Activated T-cell treated with anti-CD3 and anti-CD28 coated beads, Interleukin-2, amount 50 U/mL, for 72 hours (primary cell): ENCODE data around the gene BID. TPM values are rescaled to one million over a fixed set of nuclear protein-coding genes. Genes with fewer than 3 reads are reported as not detected.
A peak's percentile ranks its signal among the peaks of the same experiment; 100 is the strongest.

Experiments
- ATAC-seq, 2 donors: fragments of 150-1000 bp; cut with Tn5 transposase; replicated peaks in 1 of 2; 2 replicates each; pipeline ENCODE4 v1.10.0; 2021; ENCODE audit warnings: moderate library complexity in 2 of 2, mild to moderate bottlenecking in 1 of 2
- DNase-seq, 2 donors: peaks; one replicate each; pipeline ENCODE4 v3.0.0; 2021 to 2022; ENCODE audit warnings: mixed read lengths in 1 of 2
- H3K27ac Mint-ChIP-seq: one replicate; pipeline ENCODE4 v1.8.0; 2022; ENCODE audit warnings: mild to moderate bottlenecking, moderate library complexity, mixed read lengths
- H3K27me3 Mint-ChIP-seq: one replicate; pipeline ENCODE4 v1.8.0; 2022; ENCODE audit warnings: low read depth, mixed read lengths
- H3K36me3 Mint-ChIP-seq, 2 donors: one replicate each; pipeline ENCODE4 v1.8.0; 2022; ENCODE audit warnings: mixed read lengths in 2 of 2, mild to moderate bottlenecking in 1 of 2; ENCODE audit not compliant: insufficient read depth in 2 of 2
- H3K4me1 Mint-ChIP-seq: one replicate; pipeline ENCODE4 v1.8.0; 2022; ENCODE audit warnings: low read depth, mixed read lengths
- H3K4me3 Mint-ChIP-seq, 2 donors: one replicate each; pipeline ENCODE4 v1.8.0; 2022; ENCODE audit warnings: mild to moderate bottlenecking in 2 of 2, mixed read lengths in 2 of 2, moderate library complexity in 2 of 2
- H3K9me3 Mint-ChIP-seq, 2 donors: one replicate each; pipeline ENCODE4 v1.8.0; 2022; ENCODE audit warnings: mixed read lengths in 2 of 2
- total RNA-seq, 2 donors: library from RNA; stranded (reverse); gene quantifications; one replicate each; pipeline ENCODE4 v1.2.3, GENCODE V29; 2022

The BID gene
- total RNA-seq, 2 donors from 2014 or later = 7.7 to 11.6 TPM

DNA sequence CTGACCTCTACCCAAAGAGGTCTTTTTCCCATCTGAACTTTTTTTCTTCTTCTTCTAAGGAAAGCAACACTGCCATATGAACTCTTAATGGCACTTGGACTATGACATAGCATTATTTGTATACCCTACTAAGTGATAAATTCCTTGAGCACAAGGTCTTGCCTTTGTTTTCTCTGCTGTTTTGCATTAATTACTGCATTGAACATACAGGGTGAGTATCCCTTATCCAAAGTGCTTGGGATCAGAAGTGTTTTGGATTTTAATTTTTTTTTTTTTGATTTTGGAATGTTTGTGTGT lies 48.8 kb downstream of the BID start:
- ATAC-seq = no peak
- Mint-ChIP-seq H3K9me3 (no peaks in the 10 kb centered on the region), H3K4me3 (no peak overlapping the region), H3K4me1 (peaks cover 9% of the 10 kb centered on the region), H3K27ac (no peak overlapping the region), H3K36me3 (peaks cover 1 to 9% of the 10 kb centered on the region in 2 donors), H3K27me3 (no peaks in the 10 kb centered on the region)
- DNase-seq = no peak

DNA sequence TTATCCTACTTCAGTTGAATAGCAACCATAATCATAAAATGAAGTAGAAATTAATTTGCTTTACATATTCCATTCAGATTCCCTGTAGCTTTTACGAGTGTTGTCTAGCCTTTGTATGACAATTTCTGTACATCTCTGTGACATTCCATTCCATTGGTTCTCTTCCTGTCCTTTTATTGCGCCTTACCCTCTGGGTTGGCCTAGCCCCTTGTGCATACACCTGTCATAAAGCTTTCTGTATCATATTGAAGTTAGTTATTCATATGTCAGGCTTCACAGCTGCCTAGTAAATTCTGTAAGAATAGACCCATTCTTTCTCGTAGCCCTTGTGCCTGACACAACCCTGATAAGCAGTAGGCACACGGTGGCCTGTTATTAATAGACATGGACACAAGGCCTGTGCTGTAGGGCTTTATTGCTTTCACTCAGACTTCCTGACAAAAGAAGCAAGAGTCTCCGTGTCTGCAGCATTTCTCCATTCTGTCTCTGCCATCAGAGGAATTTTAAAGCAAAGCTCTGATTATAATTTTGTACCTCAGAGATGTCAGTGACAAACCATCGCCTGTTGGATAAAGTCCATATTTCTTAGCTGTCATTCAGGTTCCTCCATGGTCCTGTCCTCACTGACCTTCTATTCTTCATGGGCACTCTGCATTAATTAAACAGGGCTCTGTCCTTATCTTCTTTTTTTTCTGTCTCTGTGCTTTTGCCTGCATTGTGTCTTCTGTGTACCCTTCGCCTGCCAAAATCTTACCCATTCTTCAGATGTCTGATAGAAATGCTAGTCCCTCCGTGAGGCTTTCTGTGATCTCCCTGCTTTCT lies 49.4 kb downstream of the BID start:
- DNase-seq (no peak), ATAC-seq (no peak)
- peaks cover 9% of the 10 kb centered on the region for H3K4me1 Mint-ChIP-seq
- no peak overlapping the region for H3K27ac Mint-ChIP-seq
- no peak overlapping the region for H3K4me3 Mint-ChIP-seq
- H3K9me3 Mint-ChIP-seq = no peaks in the 10 kb centered on the region
- no peaks in the 10 kb centered on the region for H3K27me3 Mint-ChIP-seq
- peaks cover 1 to 9% of the 10 kb centered on the region in 2 donors for H3K36me3 Mint-ChIP-seq

- Mint-ChIP-seq H3K27me3 (no peaks in the 10 kb centered on the region), H3K27ac (no peak overlapping the region), H3K4me1 (peaks cover 9% of the 10 kb centered on the region), H3K9me3 (no peaks in the 10 kb centered on the region), H3K36me3 (peaks cover 1 to 9% of the 10 kb centered on the region in 2 donors), H3K4me3 (no peak overlapping the region)
- no peak for DNase-seq
- no peak for ATAC-seq
Observed at GRCh38 chr22:17724241-17724640, 50.0 kb downstream of the BID start.

GRCh38 chr22:17719911-17720310 lies 54.4 kb downstream of the BID start:
- H3K27ac Mint-ChIP-seq = no peak overlapping the region

DNA sequence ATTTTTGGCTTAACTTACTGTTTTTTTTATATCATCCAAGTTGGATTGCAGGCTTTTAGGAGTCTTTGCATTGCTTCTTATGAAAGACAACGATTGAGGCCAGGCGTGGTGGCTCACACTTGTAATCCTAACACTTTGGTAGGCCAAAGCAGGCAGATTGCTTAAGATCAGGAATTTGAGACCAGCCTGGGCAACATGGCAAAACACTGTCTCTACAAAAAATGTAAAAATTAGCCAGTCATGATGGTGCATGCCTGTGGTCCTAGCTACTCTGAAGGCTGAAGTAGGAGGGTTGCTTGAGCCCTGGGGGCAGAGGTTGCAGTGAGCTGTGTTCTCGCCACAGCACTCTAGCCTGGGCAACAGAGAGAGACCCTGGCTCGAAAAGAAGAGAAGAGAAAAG lies 56.6 kb downstream of the BID start:
- Mint-ChIP-seq H3K27me3 (no peaks in the 10 kb centered on the region), H3K9me3 (no peaks in the 10 kb centered on the region), H3K4me1 (no peaks in the 10 kb centered on the region), H3K27ac (no peak overlapping the region), H3K36me3 (no peaks in the 10 kb centered on the region), H3K4me3 (no peak overlapping the region)
- no peak for DNase-seq
- ATAC-seq = no peak

More at GRCh38 chr22:17719911-17720310, 54.4 kb downstream of the BID start:
- Mint-ChIP-seq H3K36me3 (no peaks in the 10 kb centered on the region), H3K4me3 (no peak overlapping the region), H3K4me1 (no peaks in the 10 kb centered on the region), H3K9me3 (no peaks in the 10 kb centered on the region), H3K27me3 (no peaks in the 10 kb centered on the region)
- ATAC-seq (no peak), DNase-seq (no peak)

DNA sequence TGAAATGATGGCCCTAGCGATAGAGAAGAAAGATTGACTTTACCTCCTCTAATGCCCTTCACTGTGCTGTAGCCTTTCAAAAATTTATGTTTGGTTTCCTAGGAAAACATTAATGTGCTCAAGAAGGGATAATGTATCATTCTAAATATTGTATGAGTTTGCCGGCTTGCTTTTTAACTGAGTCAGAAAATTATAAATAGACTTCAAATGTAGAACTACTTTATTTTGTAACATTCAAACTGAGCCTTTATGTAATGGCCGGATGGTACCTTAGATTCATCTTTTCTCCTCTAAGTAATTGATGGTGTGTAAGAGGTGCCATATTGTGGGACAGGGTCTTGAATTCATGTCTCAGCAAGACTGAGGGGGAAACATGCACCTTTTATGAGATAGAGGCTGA lies 57.7 kb downstream of the BID start:
- H3K27me3 Mint-ChIP-seq = no peaks in the 10 kb centered on the region
- no peak overlapping the region for H3K4me3 Mint-ChIP-seq
- H3K27ac Mint-ChIP-seq = no peak overlapping the region
- no peaks in the 10 kb centered on the region for H3K4me1 Mint-ChIP-seq
- H3K36me3 Mint-ChIP-seq = no peaks in the 10 kb centered on the region
- DNase-seq (no peak), ATAC-seq (no peak)
- H3K9me3 Mint-ChIP-seq = no peaks in the 10 kb centered on the region

DNA sequence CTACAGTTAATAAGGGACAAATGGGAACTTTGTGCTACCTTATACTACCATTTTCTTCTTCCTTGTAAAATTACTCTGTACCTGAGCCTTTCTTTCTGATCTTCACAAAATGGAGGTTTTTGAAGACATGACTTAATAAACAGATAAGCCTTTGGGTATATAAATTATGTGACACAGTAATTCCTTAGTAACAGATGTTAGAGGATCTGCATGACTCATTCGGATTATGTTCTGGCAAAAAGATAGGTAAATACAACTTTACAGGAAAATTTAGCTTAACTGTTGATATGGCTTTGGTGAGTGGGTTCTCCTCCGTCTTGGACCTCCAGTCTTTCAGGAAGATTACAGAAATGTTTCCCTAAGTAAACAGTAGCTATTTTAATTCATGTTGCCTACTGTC lies 61.8 kb downstream of the BID start:
- no peaks in the 10 kb centered on the region for H3K27me3 Mint-ChIP-seq

DNA sequence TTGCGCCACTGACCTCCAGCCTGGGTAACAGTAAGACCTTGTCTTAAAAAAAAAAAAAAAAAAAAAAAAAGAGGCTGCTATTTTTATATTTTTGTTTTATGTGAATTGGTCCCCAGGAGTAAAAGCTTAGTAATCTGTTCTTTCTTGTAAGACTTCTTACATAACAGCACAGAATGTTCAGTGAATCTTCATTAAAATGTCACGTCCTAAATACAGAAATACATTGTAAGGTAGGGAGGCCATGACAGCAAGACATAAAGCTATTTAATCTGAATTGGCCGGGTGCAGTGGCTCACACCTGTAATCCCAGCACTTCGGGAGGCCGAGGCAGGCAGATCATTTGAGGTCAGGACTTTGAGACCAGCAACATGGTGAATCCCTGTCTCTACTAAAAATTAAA lies 64.2 kb downstream of the BID start:
- Mint-ChIP-seq H3K27ac (no peak overlapping the region), H3K27me3 (no peaks in the 10 kb centered on the region), H3K36me3 (peaks cover 0 to 4% of the 10 kb centered on the region in 2 donors), H3K9me3 (no peaks in the 10 kb centered on the region), H3K4me1 (peaks cover 20% of the 10 kb centered on the region), H3K4me3 (no peak overlapping the region)
- ATAC-seq = no peak
- no peak for DNase-seq

More for the DNA sequence above, 61.8 kb downstream of the BID start:
- no peak overlapping the region for H3K27ac Mint-ChIP-seq
- no peak for DNase-seq
- no peaks in the 10 kb centered on the region for H3K36me3 Mint-ChIP-seq
- no peak overlapping the region for H3K4me3 Mint-ChIP-seq
- H3K9me3 Mint-ChIP-seq = no peaks in the 10 kb centered on the region
- no peaks in the 10 kb centered on the region for H3K4me1 Mint-ChIP-seq
- no peak for ATAC-seq

GRCh38 chr22:17707526-17707925 lies 66.7 kb downstream of the BID start:
- H3K36me3 Mint-ChIP-seq = peaks cover 4 to 7% of the 10 kb centered on the region in 2 donors
- no peaks in the 10 kb centered on the region for H3K9me3 Mint-ChIP-seq
- no peak overlapping the region for H3K4me3 Mint-ChIP-seq
- no peak overlapping the region for H3K27ac Mint-ChIP-seq
- DNase-seq (no peak), ATAC-seq (no peak)
- H3K4me1 Mint-ChIP-seq = peaks cover 20% of the 10 kb centered on the region
- H3K27me3 Mint-ChIP-seq = no peaks in the 10 kb centered on the region

DNA sequence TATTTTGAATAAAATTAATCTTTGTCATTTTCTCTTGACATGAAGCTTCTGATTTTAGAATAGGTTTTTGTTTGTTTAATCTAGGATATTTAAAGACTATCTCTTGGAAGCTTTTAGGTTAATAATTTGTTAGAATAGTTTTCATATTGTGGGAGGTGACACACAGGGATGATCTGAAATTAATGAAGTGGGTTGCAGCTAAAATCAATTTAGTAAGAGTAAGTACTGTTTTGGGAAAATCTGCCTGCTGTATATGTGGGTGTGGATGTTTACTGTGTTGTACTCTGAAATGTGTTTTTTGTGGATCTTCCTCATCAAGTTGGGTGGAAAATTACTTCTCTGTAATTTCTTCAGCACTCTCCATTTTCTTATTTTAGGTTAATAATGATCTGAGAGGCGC lies 67.3 kb downstream of the BID start:
- H3K36me3 Mint-ChIP-seq = peaks cover 4 to 7% of the 10 kb centered on the region in 2 donors
- H3K9me3 Mint-ChIP-seq = no peaks in the 10 kb centered on the region
- no peak for ATAC-seq
- H3K4me3 Mint-ChIP-seq = no peak overlapping the region
- no peak for DNase-seq
- no peak overlapping the region for H3K27ac Mint-ChIP-seq
- H3K27me3 Mint-ChIP-seq = no peaks in the 10 kb centered on the region
- peaks cover 20% of the 10 kb centered on the region for H3K4me1 Mint-ChIP-seq

DNA sequence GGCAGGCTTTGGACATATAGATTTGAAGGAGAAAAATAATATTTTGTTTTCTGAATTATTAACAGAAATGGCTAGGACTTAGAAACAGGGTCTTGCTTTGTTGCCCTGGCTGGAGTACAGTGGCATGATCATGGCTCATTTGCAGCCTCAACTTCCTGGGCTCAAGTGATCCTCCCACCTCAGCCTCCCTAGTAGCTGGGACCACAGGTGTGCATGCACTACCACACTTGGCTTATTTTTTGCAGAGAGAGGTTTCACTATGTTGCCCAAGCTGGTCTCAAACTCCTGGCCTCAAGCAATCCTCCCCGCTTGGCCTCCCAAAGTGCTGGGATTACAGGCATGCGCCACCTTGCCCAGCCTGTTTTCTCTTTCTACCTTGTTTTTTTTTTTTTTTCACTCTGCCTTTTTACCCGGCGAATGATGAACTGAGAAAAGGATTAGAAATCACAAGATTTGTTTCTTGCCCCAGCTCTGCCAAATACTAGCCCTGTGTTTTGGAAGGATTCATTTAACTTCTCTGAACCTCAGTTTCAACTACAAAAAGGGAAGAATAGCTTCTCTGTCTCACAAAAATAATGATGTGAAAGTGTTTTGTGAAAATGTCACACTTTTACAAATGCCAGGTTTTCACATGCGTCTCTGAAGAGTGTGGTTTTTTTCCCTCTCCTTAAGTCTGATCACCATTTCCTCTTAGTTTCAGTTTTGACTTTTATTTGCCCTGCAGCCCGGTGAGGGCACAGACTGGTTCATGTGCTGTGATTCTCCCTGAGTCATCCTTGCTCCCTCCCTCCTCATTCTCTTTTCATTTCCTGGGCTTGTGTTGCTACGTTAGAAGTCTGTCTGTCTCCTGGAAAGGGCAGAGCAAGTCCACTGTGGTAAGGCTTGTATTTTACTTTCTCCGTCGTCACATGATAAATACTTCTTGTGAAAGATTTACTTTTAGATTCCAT lies 68.0 kb downstream of the BID start:
- Mint-ChIP-seq H3K36me3 (peaks cover 4 to 7% of the 10 kb centered on the region in 2 donors), H3K27ac (peak overlapping the region; percentile 88)
- DNase-seq = peak; percentile 23 to 32

GRCh38 chr22:17705546-17705945 lies 68.7 kb downstream of the BID start:
- Mint-ChIP-seq H3K36me3 (peaks cover 4 to 7% of the 10 kb centered on the region in 2 donors), H3K4me1 (peaks cover 20% of the 10 kb centered on the region), H3K9me3 (no peaks in the 10 kb centered on the region), H3K27me3 (no peaks in the 10 kb centered on the region), H3K4me3 (peak overlapping the region in 1 of 2 donors; percentile 76), H3K27ac (no peak overlapping the region)
- ATAC-seq (no peak), DNase-seq (no peak)

More for the DNA sequence above, 68.0 kb downstream of the BID start:
- peak overlapping the region; percentile 65 to 76 for H3K4me3 Mint-ChIP-seq
- no peaks in the 10 kb centered on the region for H3K27me3 Mint-ChIP-seq
- peak; percentile 95 to 98 for ATAC-seq
- H3K9me3 Mint-ChIP-seq = no peaks in the 10 kb centered on the region
- peaks cover 20% of the 10 kb centered on the region for H3K4me1 Mint-ChIP-seq

DNA sequence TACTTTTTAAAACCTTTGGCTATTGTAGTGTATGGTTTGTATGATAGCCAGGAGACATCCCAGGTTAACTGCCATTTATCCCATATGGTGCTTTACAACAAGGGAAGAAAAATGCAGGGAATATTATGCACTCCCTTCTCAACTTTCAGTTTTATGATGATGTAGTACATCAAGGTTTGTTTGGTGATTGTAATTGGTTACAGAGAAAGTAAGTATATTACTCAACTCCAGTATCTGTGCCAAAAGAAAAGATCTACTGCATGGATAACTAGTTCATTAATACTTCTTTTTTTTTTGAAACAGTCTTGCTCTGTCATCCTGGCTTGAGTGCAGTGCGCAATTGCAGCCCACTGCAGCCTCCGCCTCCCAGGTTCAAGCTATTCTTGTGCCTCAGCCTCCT lies 70.5 kb downstream of the BID start:
- no peak for DNase-seq
- Mint-ChIP-seq H3K27me3 (no peaks in the 10 kb centered on the region), H3K4me1 (peaks cover 20% of the 10 kb centered on the region), H3K9me3 (no peaks in the 10 kb centered on the region), H3K36me3 (peaks cover 4 to 7% of the 10 kb centered on the region in 2 donors), H3K4me3 (no peak overlapping the region), H3K27ac (no peak overlapping the region)
- ATAC-seq = no peak
